Glomerular visceral epithelial cell (primary cell): ENCODE data around the gene NT5C1A.

ENCODE experiments used
- DNase-seq: peaks from one replicate; pipeline ENCODE4 v3.0.0-alpha.2; 2016; ENCODE audit errors: extremely low spot score

The NT5C1A gene

GRCh38 chr1:39671793-39672550 is at the start of gene NT5C1A:
Gene NT5C1A (minus strand): TSS chr1:39672107. CDS start chr1:39672038, 69 bp downstream.
- no peak for DNase-seq

GRCh38 chr1:39721664-39722063 is 49.8 kb upstream of the NT5C1A start:
- DNase-seq: no peak

- peak; percentile 69 for DNase-seq
Measured at GRCh38 chr1:39720094-39720999, 48.4 kb upstream of the NT5C1A start.

- DNase-seq: no peak
Measured at GRCh38 chr1:39717809-39718208, 45.9 kb upstream of the NT5C1A start.

GRCh38 chr1:39713557-39713956 is 41.6 kb upstream of the NT5C1A start:
- DNase-seq: no peak

GRCh38 chr1:39711966-39712340 is 40.0 kb upstream of the NT5C1A start:
- DNase-seq: no peak

- no peak for DNase-seq
Measured at GRCh38 chr1:39711104-39711965, 39.4 kb upstream of the NT5C1A start.

- no peak for DNase-seq
Measured at GRCh38 chr1:39707506-39707905, 35.6 kb upstream of the NT5C1A start.

- DNase-seq: no peak
Measured at GRCh38 chr1:39704757-39705156, 32.9 kb upstream of the NT5C1A start.

- DNase-seq: peak; percentile 28
Measured at GRCh38 chr1:39701049-39701439, 29.1 kb upstream of the NT5C1A start.

- DNase-seq: no peak
Measured at GRCh38 chr1:39700348-39700747, 28.4 kb upstream of the NT5C1A start.

GRCh38 chr1:39699419-39699818 is 27.5 kb upstream of the NT5C1A start:
- no peak for DNase-seq

- no peak for DNase-seq
Measured at GRCh38 chr1:39698568-39698967, 26.7 kb upstream of the NT5C1A start.

- DNase-seq: no peak
Measured at GRCh38 chr1:39696448-39696847, 24.5 kb upstream of the NT5C1A start.

GRCh38 chr1:39695016-39695415 is 23.1 kb upstream of the NT5C1A start:
- DNase-seq: peak; percentile 33

GRCh38 chr1:39694026-39694425 is 22.1 kb upstream of the NT5C1A start:
- peak; percentile 33 for DNase-seq

- no peak for DNase-seq
Measured at GRCh38 chr1:39692152-39693074, 20.5 kb upstream of the NT5C1A start.

- peak; percentile 77 for DNase-seq
Measured at GRCh38 chr1:39691383-39692151, 19.7 kb upstream of the NT5C1A start, which contains the start of gene HPCAL4. Gene HPCAL4 (minus strand): TSS chr1:39691433. CDS start chr1:39684603, 6,830 bp downstream.

GRCh38 chr1:39690794-39691382 is 19.0 kb upstream of the NT5C1A start:
- no peak for DNase-seq

GRCh38 chr1:39690225-39690624 is 18.3 kb upstream of the NT5C1A start:
- no peak for DNase-seq
